ENCODE data around the gene CCDC179. TPM values are rescaled to one million over a fixed set of nuclear protein-coding genes. Genes with fewer than 3 reads are reported as not detected.

Gene CCDC179
- polyA plus RNA-seq, 3 donors, result not detected

DNA sequence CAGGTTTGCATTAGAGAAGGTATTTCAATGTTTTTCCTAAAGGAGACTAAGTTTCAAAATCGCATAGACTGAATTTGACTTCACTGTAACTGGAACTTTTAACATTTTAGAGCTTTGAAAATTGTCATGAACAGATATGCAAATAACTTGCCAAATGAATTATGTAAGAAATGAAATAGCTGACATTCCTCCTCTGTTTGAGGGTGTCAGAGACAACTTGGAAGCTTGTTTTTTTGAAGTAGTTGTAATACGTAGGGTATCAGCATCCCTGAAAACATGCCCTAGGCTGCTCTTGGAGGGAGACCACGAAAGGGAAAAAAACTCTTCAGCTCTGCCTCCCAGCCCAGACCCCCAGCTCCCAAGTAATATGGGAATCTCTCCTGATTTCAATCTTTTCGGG is 41.3 kb upstream of the CCDC179 start:
- H3K9ac ChIP-seq (ENCODE audit: insufficient read depth, low read length, poor library complexity, severe bottlenecking), result no peak overlapping the region
- H3K4me1 ChIP-seq (ENCODE audit: control insufficient read depth in 1 of 2, insufficient read depth in 2 of 2, low read length in 2 of 2), result no peaks in the 10 kb centered on the region
- no peaks in the 10 kb centered on the region for H3K27me3 ChIP-seq (ENCODE audit: control insufficient read depth in 2 of 2, insufficient read depth in 2 of 2, low read length in 2 of 2)
- no peaks in the 10 kb centered on the region for H3K79me2 ChIP-seq (ENCODE audit: insufficient read depth, low read length)
- Mint-ChIP-seq H3K27me3 (ENCODE audit: low read depth in 3 of 3) (no peaks in the 10 kb centered on the region), H3K27ac (no peak overlapping the region), H3K4me3 (no peak overlapping the region), H3K36me3 (no peaks in the 10 kb centered on the region), H3K4me1 (no peaks in the 10 kb centered on the region), H3K9me3 (peaks cover 0 to 3% (median 0%) of the 10 kb centered on the region in 7 donors)
- TF ChIP-seq, protein P1, sequence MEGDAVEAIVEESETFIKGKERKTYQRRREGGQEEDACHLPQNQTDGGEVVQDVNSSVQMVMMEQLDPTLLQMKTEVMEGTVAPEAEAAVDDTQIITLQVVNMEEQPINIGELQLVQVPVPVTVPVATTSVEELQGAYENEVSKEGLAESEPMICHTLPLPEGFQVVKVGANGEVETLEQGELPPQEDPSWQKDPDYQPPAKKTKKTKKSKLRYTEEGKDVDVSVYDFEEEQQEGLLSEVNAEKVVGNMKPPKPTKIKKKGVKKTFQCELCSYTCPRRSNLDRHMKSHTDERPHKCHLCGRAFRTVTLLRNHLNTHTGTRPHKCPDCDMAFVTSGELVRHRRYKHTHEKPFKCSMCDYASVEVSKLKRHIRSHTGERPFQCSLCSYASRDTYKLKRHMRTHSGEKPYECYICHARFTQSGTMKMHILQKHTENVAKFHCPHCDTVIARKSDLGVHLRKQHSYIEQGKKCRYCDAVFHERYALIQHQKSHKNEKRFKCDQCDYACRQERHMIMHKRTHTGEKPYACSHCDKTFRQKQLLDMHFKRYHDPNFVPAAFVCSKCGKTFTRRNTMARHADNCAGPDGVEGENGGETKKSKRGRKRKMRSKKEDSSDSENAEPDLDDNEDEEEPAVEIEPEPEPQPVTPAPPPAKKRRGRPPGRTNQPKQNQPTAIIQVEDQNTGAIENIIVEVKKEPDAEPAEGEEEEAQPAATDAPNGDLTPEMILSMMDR (IDR thresholded peaks at IDR 0.05), result no peak
- no peak overlapping the region for H3K4me3 ChIP-seq (replicated peaks in 1 of 3; ENCODE audit: low read depth in 2 of 3, low read length in 3 of 3)
- H3K36me3 ChIP-seq (replicated peaks in 1 of 2; ENCODE audit: control insufficient read depth in 1 of 2, insufficient read depth in 2 of 2, low read length in 2 of 2), result no peaks in the 10 kb centered on the region
- intact Hi-C loops (cut with micrococcal nuclease), result no loop called here
- WGBS (ENCODE audit: insufficient coverage), result 80% methylated on average over 1 of the region's 4 CpGs
- H3K4me2 ChIP-seq (replicated peaks; ENCODE audit: extremely low read depth, low read length, poor library complexity, severe bottlenecking), result no peak overlapping the region
- H2AFZ ChIP-seq (ENCODE audit: insufficient read depth, low read depth, low read length, poor library complexity, severe bottlenecking), result no peak overlapping the region
- H4K20me1 ChIP-seq (ENCODE audit: insufficient read depth, low read length), result no peaks in the 10 kb centered on the region
- no peak for DNase-seq
- H3K27ac ChIP-seq (ENCODE audit: low read depth in 1 of 2, low read length in 2 of 2), result no peak overlapping the region
- no peaks in the 10 kb centered on the region for H3K9me3 ChIP-seq (replicated peaks in 1 of 2; ENCODE audit: control insufficient read depth in 1 of 2, insufficient read depth in 1 of 2, low read length in 2 of 2)

DNA sequence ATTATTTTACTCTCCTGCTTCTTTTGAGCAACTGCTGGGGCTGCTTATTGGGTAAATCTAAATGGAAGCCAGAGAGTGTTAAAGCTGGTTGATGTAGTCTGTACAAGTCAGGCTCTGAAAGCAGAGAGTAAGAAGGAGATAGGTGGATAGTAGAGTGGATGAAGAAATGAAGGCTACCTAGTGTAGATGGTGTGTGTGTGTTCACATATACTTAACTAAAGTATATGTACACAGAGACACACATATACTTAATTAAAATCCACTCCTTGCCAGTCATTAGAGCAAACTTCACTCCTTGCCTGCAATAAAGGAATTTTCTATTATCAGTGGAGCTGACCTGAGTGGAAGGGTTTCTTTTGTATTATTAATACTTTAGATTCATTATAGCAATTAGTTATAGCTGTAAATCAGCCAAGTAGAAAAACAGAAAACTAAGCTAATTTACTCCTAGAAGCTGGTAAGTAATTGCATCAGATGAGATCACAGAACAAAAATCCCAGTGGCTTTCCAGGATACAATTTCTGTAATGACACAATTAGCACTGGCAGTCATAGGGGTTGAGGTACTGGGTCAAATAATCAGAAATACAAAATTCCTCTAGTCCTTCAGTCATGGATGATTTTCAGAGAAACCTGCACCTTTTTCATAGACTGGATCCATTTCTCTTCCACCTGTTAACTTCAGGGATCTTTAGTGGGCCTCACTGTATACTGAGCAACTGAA is 40.7 kb upstream of the CCDC179 start:
- H2AFZ ChIP-seq (ENCODE audit: insufficient read depth, low read depth, low read length, poor library complexity, severe bottlenecking), result no peak overlapping the region
- H3K27ac Mint-ChIP-seq, result no peak overlapping the region
- H3K27me3 ChIP-seq (ENCODE audit: control insufficient read depth in 2 of 2, insufficient read depth in 2 of 2, low read length in 2 of 2), result no peaks in the 10 kb centered on the region
- H3K9me3 ChIP-seq (replicated peaks in 1 of 2; ENCODE audit: control insufficient read depth in 1 of 2, insufficient read depth in 1 of 2, low read length in 2 of 2), result no peaks in the 10 kb centered on the region
- H3K27me3 Mint-ChIP-seq (ENCODE audit: low read depth in 3 of 3), result no peaks in the 10 kb centered on the region
- no peak overlapping the region for H3K4me2 ChIP-seq (replicated peaks; ENCODE audit: extremely low read depth, low read length, poor library complexity, severe bottlenecking)
- H3K4me3 Mint-ChIP-seq, result no peak overlapping the region
- peaks cover 0 to 3% (median 0%) of the 10 kb centered on the region in 7 donors for H3K9me3 Mint-ChIP-seq
- no peak overlapping the region for H3K9ac ChIP-seq (ENCODE audit: insufficient read depth, low read length, poor library complexity, severe bottlenecking)
- no peak overlapping the region for H3K27ac ChIP-seq (ENCODE audit: low read depth in 1 of 2, low read length in 2 of 2)
- H3K4me1 Mint-ChIP-seq, result no peaks in the 10 kb centered on the region
- no peaks in the 10 kb centered on the region for H3K79me2 ChIP-seq (ENCODE audit: insufficient read depth, low read length)
- TF ChIP-seq, protein P1 (IDR thresholded peaks at IDR 0.05), result no peak
- no peaks in the 10 kb centered on the region for H3K36me3 ChIP-seq (replicated peaks in 1 of 2; ENCODE audit: control insufficient read depth in 1 of 2, insufficient read depth in 2 of 2, low read length in 2 of 2)
- intact Hi-C loops (cut with micrococcal nuclease), result no loop called here
- no peaks in the 10 kb centered on the region for H4K20me1 ChIP-seq (ENCODE audit: insufficient read depth, low read length)
- H3K36me3 Mint-ChIP-seq, result no peaks in the 10 kb centered on the region
- no peaks in the 10 kb centered on the region for H3K4me1 ChIP-seq (ENCODE audit: control insufficient read depth in 1 of 2, insufficient read depth in 2 of 2, low read length in 2 of 2)
- no peak for DNase-seq
- H3K4me3 ChIP-seq (replicated peaks in 1 of 3; ENCODE audit: low read depth in 2 of 3, low read length in 3 of 3), result no peak overlapping the region
